Neuronal stem cell (in vitro differentiated cells): ENCODE measurements around the gene PHF21A.
"Not testable (repeated sequence)": the region's sequence is repeated elsewhere in the genome, so short reads cannot be mapped to it uniquely, and the experiment has no call there.

Source experiments
- DNase-seq: peaks from one replicate; pipeline ENCODE4 v3.0.0-alpha.2; 2013; ENCODE audit warnings: low spot score
- H2AFZ ChIP-seq: one replicate; pipeline ENCODE4 v1.6.1; 2013; ENCODE audit warnings: mild to moderate bottlenecking, low read length, inconsistent platforms
- H2AK5ac ChIP-seq: 2 replicates; pipeline ENCODE4 v1.6.1; 2013; ENCODE audit warnings: low read depth, mild to moderate bottlenecking, inconsistent platforms, low read length, moderate library complexity, mixed read lengths
- H2BK120ac ChIP-seq: 2 replicates; pipeline ENCODE4 v1.6.1; 2013; ENCODE audit warnings: low read depth, mild to moderate bottlenecking, inconsistent platforms, low read length, moderate library complexity, mixed read lengths
- H2BK12ac ChIP-seq: one replicate; pipeline ENCODE4 v1.6.1; 2013; ENCODE audit warnings: low read length, inconsistent platforms
- H2BK15ac ChIP-seq: 2 replicates; pipeline ENCODE4 v1.6.1; 2013; ENCODE audit warnings: mild to moderate bottlenecking, low read length, inconsistent platforms, mixed read lengths
- H2BK5ac ChIP-seq: one replicate; pipeline ENCODE4 v1.6.1; 2013; ENCODE audit warnings: inconsistent platforms, mild to moderate bottlenecking, low read length, moderate library complexity
- H3K14ac ChIP-seq: one replicate; pipeline ENCODE4 v1.6.1; 2013; ENCODE audit warnings: low read length, inconsistent platforms
- H3K18ac ChIP-seq: 2 replicates; pipeline ENCODE4 v1.6.1; 2013; ENCODE audit warnings: low read length, inconsistent platforms
- H3K23ac ChIP-seq: 2 replicates; pipeline ENCODE4 v1.6.1; 2013; ENCODE audit warnings: low read depth, mild to moderate bottlenecking, mixed read lengths, low read length, inconsistent platforms; ENCODE audit not compliant: poor library complexity
- H3K27ac ChIP-seq: replicated peaks from 3 replicates; pipeline ENCODE4 v1.5.1; 2013; ENCODE audit warnings: low read length, inconsistent platforms
- H3K27me3 ChIP-seq, 3 experiments: 2 replicates each; pipeline ENCODE4 v1.6.1; 2013; ENCODE audit warnings: low read length in 3 of 3, mild to moderate bottlenecking in 2 of 3, inconsistent platforms in 1 of 3, low read depth in 1 of 3, mixed read lengths in 1 of 3, moderate library complexity in 1 of 3; ENCODE audit not compliant: control insufficient read depth in 3 of 3, insufficient read depth in 3 of 3
- H3K36me3 ChIP-seq, 2 donors: replicated peaks in 1 of 2; 2 replicates each; pipeline ENCODE4 v1.6.1; 2013; ENCODE audit warnings: low read length in 2 of 2; ENCODE audit not compliant: control insufficient read depth in 2 of 2, insufficient read depth in 2 of 2
- H3K4ac ChIP-seq: 2 replicates; pipeline ENCODE4 v1.6.1; 2013; ENCODE audit warnings: inconsistent platforms, mild to moderate bottlenecking, low read length, moderate library complexity
- H3K4me1 ChIP-seq, 2 donors: 1 replicate in 1 of 2; 2 replicates in 1 of 2; pipeline ENCODE4 v1.6.1; 2013; ENCODE audit warnings: low read length in 2 of 2, low read depth in 1 of 2; ENCODE audit not compliant: control insufficient read depth in 2 of 2, insufficient read depth in 1 of 2
- H3K4me2 ChIP-seq: one replicate; pipeline ENCODE4 v1.6.1; 2013; ENCODE audit warnings: mild to moderate bottlenecking, low read length, inconsistent platforms; ENCODE audit not compliant: insufficient read depth, poor library complexity, severe bottlenecking
- H3K4me3 ChIP-seq, 2 donors: 2 replicates each; pipeline ENCODE4 v1.5.1; 2013; ENCODE audit warnings: low read length in 2 of 2, mild to moderate bottlenecking in 2 of 2, inconsistent platforms in 1 of 2, moderate library complexity in 1 of 2
- H3K79me1 ChIP-seq: one replicate; pipeline ENCODE4 v1.6.1; 2013; ENCODE audit warnings: low read depth, mild to moderate bottlenecking, inconsistent platforms, low read length, moderate library complexity
- H3K9ac ChIP-seq: one replicate; pipeline ENCODE4 v1.6.1; 2013; ENCODE audit warnings: mild to moderate bottlenecking, low read depth, low read length, inconsistent platforms; ENCODE audit not compliant: poor library complexity
- H3K9me3 ChIP-seq, 2 donors: replicated peaks in 1 of 2; 2 replicates each; pipeline versions ENCODE3 to v1.6.1; 2013; ENCODE audit warnings: low read length in 2 of 2, mild to moderate bottlenecking in 2 of 2, inconsistent platforms in 1 of 2, low read depth in 1 of 2, mixed read lengths in 1 of 2, moderate library complexity in 1 of 2; ENCODE audit not compliant: control insufficient read depth in 2 of 2, insufficient read depth in 1 of 2
- H4K8ac ChIP-seq: one replicate; pipeline ENCODE4 v1.6.1; 2013; ENCODE audit warnings: low read depth, mild to moderate bottlenecking, inconsistent platforms, low read length, moderate library complexity
- H4K91ac ChIP-seq: one replicate; pipeline ENCODE4 v1.6.1; 2013; ENCODE audit warnings: low read length, low read depth, mild to moderate bottlenecking, inconsistent platforms; ENCODE audit not compliant: poor library complexity
- WGBS, 2 donors: extraction: QIAGEN DNeasy Blood & Tissue Kit; methylation state at CpG; one replicate each; pipeline ENCODE4 v1.1.7; 2013; ENCODE audit warnings: missing lambda C conversion rate in 2 of 2, mixed read lengths in 1 of 2; ENCODE audit not compliant: insufficient read length in 2 of 2, insufficient replicate concordance in 1 of 2; ENCODE audit errors: extremely low coverage in 2 of 2; 5-methylcytosine and 5-hydroxymethylcytosine counted together

PHF21A gene

GRCh38 chr11:45983471-45983845 is 137.8 kb downstream of the PHF21A start:
- Histone ChIP-seq H3K4ac (no peak overlapping the region), H2BK12ac (no peak overlapping the region), H3K18ac (no peak overlapping the region), H3K23ac (no peak overlapping the region), H3K4me1 (peaks cover 11 to 31% of the 10 kb centered on the region in 2 donors), H4K91ac (no peak overlapping the region), H2BK5ac (no peak overlapping the region), H4K8ac (no peak overlapping the region), H3K4me3 (no peak overlapping the region), H2BK120ac (no peak overlapping the region), H2BK15ac (no peak overlapping the region), H3K79me1 (no peaks in the 10 kb centered on the region), H3K36me3 (peaks cover 2 to 12% of the 10 kb centered on the region in 2 donors), H2AFZ (no peak overlapping the region), H3K27ac (peak overlapping the region; percentile 9), H2AK5ac (no peak overlapping the region), H3K4me2 (no peak overlapping the region), H3K9ac (no peak overlapping the region), H3K27me3 (no peaks in the 10 kb centered on the region), H3K9me3 (no peaks in the 10 kb centered on the region), H3K14ac (no peak overlapping the region)
- DNase-seq: no peak
- no CpG with 5 or more reads among the region's 4 CpGs for WGBS, 2 donors

- peak; percentile 42 for DNase-seq
- Histone ChIP-seq H2BK120ac (no peak overlapping the region), H3K36me3 (peaks cover 2 to 17% of the 10 kb centered on the region in 2 donors), H3K79me1 (no peaks in the 10 kb centered on the region), H3K27me3 (no peaks in the 10 kb centered on the region), H3K4me1 (peaks cover 11 to 30% of the 10 kb centered on the region in 2 donors), H2AFZ (peak overlapping the region; percentile 21), H3K9me3 (no peaks in the 10 kb centered on the region), H3K14ac (no peak overlapping the region), H3K23ac (no peak overlapping the region), H2AK5ac (no peak overlapping the region), H2BK12ac (no peak overlapping the region), H2BK15ac (no peak overlapping the region), H4K8ac (no peak overlapping the region), H3K4ac (no peak overlapping the region), H3K4me3 (no peak overlapping the region), H4K91ac (no peak overlapping the region), H3K9ac (no peak overlapping the region), H2BK5ac (no peak overlapping the region), H3K27ac (no peak overlapping the region), H3K4me2 (peak overlapping the region; percentile 21), H3K18ac (no peak overlapping the region)
- no CpG with 5 or more reads among the region's 8 CpGs for WGBS, 2 donors
Observed at GRCh38 chr11:45982656-45983470, 138.4 kb downstream of the PHF21A start.

- not testable (repeated sequence) for H2AK5ac ChIP-seq, H3K4ac ChIP-seq, H3K23ac ChIP-seq, H4K91ac ChIP-seq, H3K27me3 ChIP-seq, H3K9me3 ChIP-seq, H3K18ac ChIP-seq, H3K4me3 ChIP-seq, H2BK120ac ChIP-seq, H2BK12ac ChIP-seq, H2AFZ ChIP-seq, H3K4me2 ChIP-seq, DNase-seq, H3K9ac ChIP-seq, H3K27ac ChIP-seq, H3K14ac ChIP-seq, H3K79me1 ChIP-seq, H2BK5ac ChIP-seq, H2BK15ac ChIP-seq, H4K8ac ChIP-seq
- Histone ChIP-seq H3K4me1 (peaks cover 11 to 27% of the 10 kb centered on the region in 2 donors), H3K36me3 (peaks cover 2 to 27% of the 10 kb centered on the region in 2 donors)
- no CpG with 5 or more reads among the region's 5 CpGs for WGBS, 2 donors
Observed at GRCh38 chr11:45981826-45982225, 139.4 kb downstream of the PHF21A start.

- no peak overlapping the region for H3K4me3 ChIP-seq
- DNase-seq: no peak
- H3K36me3 ChIP-seq: peaks cover 7 to 76% of the 10 kb centered on the region in 2 donors
- no peak overlapping the region for H3K4ac ChIP-seq
- H3K18ac ChIP-seq: no peak overlapping the region
- H2AFZ ChIP-seq: no peak overlapping the region
- no peaks in the 10 kb centered on the region for H3K27me3 ChIP-seq
- H4K8ac ChIP-seq: no peak overlapping the region
- H3K27ac ChIP-seq: no peak overlapping the region
- H4K91ac ChIP-seq: no peak overlapping the region
- H3K79me1 ChIP-seq: no peaks in the 10 kb centered on the region
- H2BK15ac ChIP-seq: no peak overlapping the region
- H2BK12ac ChIP-seq: no peak overlapping the region
- no peak overlapping the region for H3K14ac ChIP-seq
- no peak overlapping the region for H2AK5ac ChIP-seq
- no peak overlapping the region for H3K9ac ChIP-seq
- H3K4me1 ChIP-seq: no peaks in the 10 kb centered on the region
- no peak overlapping the region for H2BK5ac ChIP-seq
- H2BK120ac ChIP-seq: no peak overlapping the region
- no peaks in the 10 kb centered on the region for H3K9me3 ChIP-seq
- H3K23ac ChIP-seq: no peak overlapping the region
- WGBS, 2 donors: no CpG with 5 or more reads among the region's 1 CpG
- H3K4me2 ChIP-seq: no peak overlapping the region
Observed at GRCh38 chr11:45974806-45975205, 146.4 kb downstream of the PHF21A start.
